Neutrophil (primary cell): ENCODE measurements around the gene SPRED2.

Experiments
- H3K27ac ChIP-seq: fragments of 200-600 bp; sonication (generic); 2 replicates; pipeline ENCODE4 v1.5.1; 2016; ENCODE audit warnings: mild to moderate bottlenecking, moderate library complexity
- H3K27me3 ChIP-seq: fragments of 200-600 bp; sonication (generic); 2 replicates; pipeline ENCODE4 v1.6.0; 2016; ENCODE audit warnings: mild to moderate bottlenecking
- H3K36me3 ChIP-seq: fragments of 200-600 bp; sonication (generic); 2 replicates; pipeline ENCODE4 v1.5.1; 2017
- H3K4me1 ChIP-seq, 2 experiments: fragments of 200-600 bp in 1 of 2; sonication (generic) in 1 of 2; 1 replicate in 1 of 2; 2 replicates in 1 of 2; pipeline versions ENCODE4 v1.5.1 to v1.6.1; 2013 to 2016; ENCODE audit warnings: low read depth in 1 of 2, low read length in 1 of 2, mild to moderate bottlenecking in 1 of 2, moderate library complexity in 1 of 2; ENCODE audit not compliant: control insufficient read depth in 1 of 2, insufficient read depth in 1 of 2
- H3K4me3 ChIP-seq, 2 experiments: fragments of 200-600 bp in 1 of 2; sonication (generic) in 1 of 2; 1 replicate in 1 of 2; 2 replicates in 1 of 2; pipeline ENCODE4 v1.5.1; 2013 to 2016; ENCODE audit warnings: low read depth in 1 of 2, low read length in 1 of 2, mild to moderate bottlenecking in 1 of 2, moderate library complexity in 1 of 2
- H3K9me3 ChIP-seq: fragments of 200-600 bp; sonication (generic); 2 replicates; pipeline ENCODE4 v1.5.1; 2016
- CTCF ChIP-seq: fragments of 200-600 bp; sonication (generic); IDR thresholded peaks from 2 replicates; pipeline ENCODE4 v1.5.1; 2016; ENCODE audit warnings: antibody characterized with exemption

Gene SPRED2

GRCh38 chr2:65329525-65329924 is 102.9 kb downstream of the SPRED2 start:
- Histone ChIP-seq H3K4me3 (no peak overlapping the region), H3K36me3 (peaks cover 3% of the 10 kb centered on the region), H3K27me3 (no peaks in the 10 kb centered on the region), H3K4me1 (no peaks in the 10 kb centered on the region), H3K27ac (no peak overlapping the region), H3K9me3 (no peaks in the 10 kb centered on the region)
- TF ChIP-seq CTCF, result no peak

- Histone ChIP-seq H3K9me3 (no peaks in the 10 kb centered on the region), H3K4me3 (no peak overlapping the region), H3K4me1 (no peaks in the 10 kb centered on the region), H3K36me3 (no peaks in the 10 kb centered on the region), H3K27ac (no peak overlapping the region), H3K27me3 (no peaks in the 10 kb centered on the region)
- no peak for TF ChIP-seq CTCF
Observed at GRCh38 chr2:65326276-65326675, 106.1 kb downstream of the SPRED2 start.

GRCh38 chr2:65325066-65325465 is 107.3 kb downstream of the SPRED2 start:
- Histone ChIP-seq H3K4me3 (no peak overlapping the region), H3K27ac (no peak overlapping the region), H3K36me3 (no peaks in the 10 kb centered on the region), H3K9me3 (no peaks in the 10 kb centered on the region), H3K27me3 (no peaks in the 10 kb centered on the region), H3K4me1 (no peaks in the 10 kb centered on the region)
- TF ChIP-seq CTCF, result no peak

GRCh38 chr2:65320946-65321345 is 111.5 kb downstream of the SPRED2 start:
- no peaks in the 10 kb centered on the region for H3K27me3 ChIP-seq
- no peak for TF ChIP-seq CTCF
- no peaks in the 10 kb centered on the region for H3K4me1 ChIP-seq
- H3K9me3 ChIP-seq, result no peaks in the 10 kb centered on the region
- H3K27ac ChIP-seq, result no peak overlapping the region
- no peak overlapping the region for H3K4me3 ChIP-seq
- H3K36me3 ChIP-seq, result peaks cover 6% of the 10 kb centered on the region

GRCh38 chr2:65320042-65320725 is 112.2 kb downstream of the SPRED2 start:
- TF ChIP-seq CTCF, result no peak
- Histone ChIP-seq H3K4me3 (no peak overlapping the region), H3K27ac (no peak overlapping the region), H3K27me3 (no peaks in the 10 kb centered on the region), H3K36me3 (peaks cover 7% of the 10 kb centered on the region), H3K9me3 (no peaks in the 10 kb centered on the region), H3K4me1 (no peaks in the 10 kb centered on the region)
